ENCODE data around the gene DLG2. TPM values are rescaled to one million over a fixed set of nuclear protein-coding genes. Genes with fewer than 3 reads are reported as not detected.

Gene DLG2
- total RNA-seq, 1 donor from 2014 or later: 1.8 TPM

- Histone ChIP-seq H3K9ac (ENCODE audit: low read length) (no peak overlapping the region), H3K36me3 (ENCODE audit: insufficient read depth, low read length) (no peaks in the 10 kb centered on the region), H4K20me1 (ENCODE audit: insufficient read depth, low read length) (no peaks in the 10 kb centered on the region), H3K9me3 (ENCODE audit: insufficient read depth, low read depth, low read length) (no peaks in the 10 kb centered on the region), H2AFZ (ENCODE audit: low read depth, low read length) (no peak overlapping the region), H3K79me2 (ENCODE audit: insufficient read depth, low read length) (no peaks in the 10 kb centered on the region), H3K27me3 (ENCODE audit: insufficient read depth, low read length) (no peaks in the 10 kb centered on the region), H3K4me2 (ENCODE audit: low read length) (no peak overlapping the region), H3K4me3 (ENCODE audit: insufficient read depth, low read depth, low read length) (no peak overlapping the region), H3K4me1 (ENCODE audit: insufficient read depth, low read length) (no peaks in the 10 kb centered on the region), H3K27ac (ENCODE audit: low read depth, low read length) (no peak overlapping the region)
- no peaks in the 10 kb centered on the region for H3K27me3 Mint-ChIP-seq (ENCODE audit: low read depth, unreplicated experiment)
- no peak overlapping the region for H3K27ac Mint-ChIP-seq (ENCODE audit: unreplicated experiment)
- H3K36me3 Mint-ChIP-seq (ENCODE audit: low read depth, unreplicated experiment): no peaks in the 10 kb centered on the region
- no peaks in the 10 kb centered on the region for H3K4me1 Mint-ChIP-seq (ENCODE audit: low read depth, unreplicated experiment)
- TF ChIP-seq CTCF (IDR thresholded peaks at IDR 0.05; ENCODE audit: insufficient read depth, low read depth, low read length) (no peak), EZH2 (IDR thresholded peaks at IDR 0.05; ENCODE audit: insufficient read depth, low read length) (no peak)
- FAIRE-seq (no peak), DNase-seq (ENCODE audit: low read depth) (no peak)
- H3K9me3 Mint-ChIP-seq (ENCODE audit: unreplicated experiment): no peaks in the 10 kb centered on the region
- no peak overlapping the region for H3K4me3 Mint-ChIP-seq (ENCODE audit: unreplicated experiment)
Measured at GRCh38 chr11:83941050-83941449, 1686.1 kb downstream of the DLG2 start.

GRCh38 chr11:83938148-83938547 is 1689.0 kb downstream of the DLG2 start:
- H3K9ac ChIP-seq (ENCODE audit: low read length): no peak overlapping the region
- no peak for FAIRE-seq

More at GRCh38 chr11:83938148-83938547, 1689.0 kb downstream of the DLG2 start:
- no peak for TF ChIP-seq CTCF (IDR thresholded peaks at IDR 0.05; ENCODE audit: insufficient read depth, low read depth, low read length)
- no peak for TF ChIP-seq EZH2 (IDR thresholded peaks at IDR 0.05; ENCODE audit: insufficient read depth, low read length)
- H3K27me3 ChIP-seq (ENCODE audit: insufficient read depth, low read length): no peaks in the 10 kb centered on the region
- DNase-seq (ENCODE audit: low read depth): no peak
- Mint-ChIP-seq H3K27me3 (ENCODE audit: low read depth, unreplicated experiment) (no peaks in the 10 kb centered on the region), H3K9me3 (ENCODE audit: unreplicated experiment) (no peaks in the 10 kb centered on the region), H3K4me3 (ENCODE audit: unreplicated experiment) (no peak overlapping the region), H3K27ac (ENCODE audit: unreplicated experiment) (no peak overlapping the region), H3K4me1 (ENCODE audit: low read depth, unreplicated experiment) (no peaks in the 10 kb centered on the region), H3K36me3 (ENCODE audit: low read depth, unreplicated experiment) (no peaks in the 10 kb centered on the region)
- no peak overlapping the region for H3K27ac ChIP-seq (ENCODE audit: low read depth, low read length)
- H3K4me1 ChIP-seq (ENCODE audit: insufficient read depth, low read length): no peaks in the 10 kb centered on the region
- no peaks in the 10 kb centered on the region for H3K9me3 ChIP-seq (ENCODE audit: insufficient read depth, low read depth, low read length)
- H3K4me2 ChIP-seq (ENCODE audit: low read length): no peak overlapping the region
- no peak overlapping the region for H2AFZ ChIP-seq (ENCODE audit: low read depth, low read length)
- H3K4me3 ChIP-seq (ENCODE audit: insufficient read depth, low read depth, low read length): no peak overlapping the region
- no peaks in the 10 kb centered on the region for H4K20me1 ChIP-seq (ENCODE audit: insufficient read depth, low read length)
- no peaks in the 10 kb centered on the region for H3K36me3 ChIP-seq (ENCODE audit: insufficient read depth, low read length)
- H3K79me2 ChIP-seq (ENCODE audit: insufficient read depth, low read length): no peaks in the 10 kb centered on the region
